Smooth muscle cell (in vitro differentiated cells): Measurements from ENCODE around the gene EVL. TPM values are rescaled to one million over a fixed set of nuclear protein-coding genes. Genes with fewer than 3 reads are reported as not detected.

Experiments used
- DNase-seq: peaks from one replicate; lab custom pipeline; 2025; ENCODE audit not compliant: unreplicated experiment; lab: John Stamatoyannopoulos, UW
- H2AFZ ChIP-seq: fragments of 200-600 bp; sonication (generic); 2 replicates; pipeline ENCODE4 v1.6.0; 2016; ENCODE audit warnings: antibody characterized with exemption, low read depth, mild to moderate bottlenecking
- H3F3A ChIP-seq: fragments of 200-600 bp; sonication (generic); 2 replicates; pipeline ENCODE4 v1.6.0; 2017; ENCODE audit warnings: antibody characterized with exemption, low read depth
- H3K27ac ChIP-seq: fragments of 200-600 bp; sonication (generic); 2 replicates; pipeline ENCODE4 v1.5.1; 2016; ENCODE audit warnings: low read depth, mild to moderate bottlenecking
- H3K27me3 ChIP-seq: fragments of 200-600 bp; sonication (generic); 2 replicates; pipeline ENCODE4 v1.6.1; 2016; ENCODE audit warnings: low read depth, mild to moderate bottlenecking
- H3K36me3 ChIP-seq: fragments of 200-600 bp; sonication (generic); 2 replicates; pipeline ENCODE4 v1.5.1; 2016; ENCODE audit warnings: low read depth
- H3K4me1 ChIP-seq: fragments of 200-600 bp; sonication (generic); 2 replicates; pipeline ENCODE4 v1.5.1; 2016; ENCODE audit warnings: low read depth
- H3K4me2 ChIP-seq: fragments of 200-600 bp; sonication (generic); 2 replicates; pipeline ENCODE4 v1.6.0; 2016; ENCODE audit warnings: mild to moderate bottlenecking
- H3K4me3 ChIP-seq: fragments of 200-600 bp; sonication (generic); 2 replicates; pipeline ENCODE4 v1.5.1; 2016; ENCODE audit warnings: mild to moderate bottlenecking
- H3K79me2 ChIP-seq: fragments of 200-600 bp; sonication (generic); 2 replicates; pipeline ENCODE4 v1.6.0; 2016; ENCODE audit warnings: low read depth, mild to moderate bottlenecking
- H3K9ac ChIP-seq: fragments of 200-600 bp; sonication (generic); 2 replicates; pipeline ENCODE4 v1.6.0; 2016; ENCODE audit warnings: low read depth
- H3K9me3 ChIP-seq: fragments of 200-600 bp; sonication (generic); replicated peaks from 2 replicates; pipeline ENCODE4 v1.5.1; 2016; ENCODE audit warnings: low read depth
- H4K20me1 ChIP-seq: fragments of 200-600 bp; sonication (generic); 2 replicates; pipeline ENCODE4 v1.6.0; 2016; ENCODE audit warnings: low read depth
- CTCF ChIP-seq: fragments of 200-600 bp; sonication (generic); IDR thresholded peaks from 2 replicates; pipeline ENCODE4 v1.5.1; 2017; ENCODE audit warnings: borderline replicate concordance, mild to moderate bottlenecking, antibody characterized with exemption; ENCODE audit not compliant: insufficient read depth, poor library complexity, severe bottlenecking
- WGBS: methylation state at CpG from one replicate; pipeline ENCODE4 v1.1.7; 2016; ENCODE audit warnings: low lambda C conversion rate; 5-methylcytosine and 5-hydroxymethylcytosine counted together
- polyA plus RNA-seq: library from polyadenylated mRNA; unstranded; fragments of >200 nt; fragmentation: Nextera tagmentation; extraction: Ambion mirVana; gene quantifications from 2 replicates; pipeline ENCODE4 v1.2.1, GENCODE V29; 2016
- total RNA-seq: library from RNA; depleted of rRNA; stranded (reverse); fragments of >200 nt; gene quantifications from 2 replicates; pipeline ENCODE4 v1.2.3, GENCODE V29; 2014

The EVL gene
- total and polyA plus RNA-seq, 2 experiments from 2014 or later: 19.5 to 26.3 TPM

DNA sequence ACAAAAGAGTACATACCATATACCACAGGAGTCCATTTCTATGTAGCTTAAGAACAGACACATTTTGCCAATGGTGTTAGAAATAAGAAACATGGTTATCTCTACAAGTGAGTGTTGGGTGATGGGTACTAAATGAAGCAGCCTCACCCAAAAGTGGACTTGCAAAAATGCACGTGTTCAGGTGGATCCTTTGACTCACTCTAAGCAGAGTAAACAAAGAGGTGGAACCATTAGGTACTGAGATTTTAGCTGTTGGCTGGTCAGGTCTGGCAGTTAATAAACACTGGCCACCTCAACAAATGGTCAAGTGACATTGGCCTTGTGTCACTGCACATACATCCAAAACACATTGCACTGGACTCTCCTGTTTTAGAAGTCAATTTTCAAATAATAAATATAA lies 27.6 kb downstream of the EVL start:
- DNase-seq: no peak
- Histone ChIP-seq H3K27ac (no peak overlapping the region), H2AFZ (no peak overlapping the region), H4K20me1 (peaks cover 17% of the 10 kb centered on the region), H3K79me2 (peaks cover 4% of the 10 kb centered on the region), H3K4me1 (no peaks in the 10 kb centered on the region), H3F3A (no peaks in the 10 kb centered on the region), H3K9me3 (no peaks in the 10 kb centered on the region), H3K4me3 (no peak overlapping the region), H3K9ac (no peak overlapping the region), H3K4me2 (no peak overlapping the region), H3K36me3 (no peaks in the 10 kb centered on the region), H3K27me3 (no peaks in the 10 kb centered on the region)
- 88% methylated on average over 1 of the region's 1 CpG for WGBS
- no peak for TF ChIP-seq CTCF

DNA sequence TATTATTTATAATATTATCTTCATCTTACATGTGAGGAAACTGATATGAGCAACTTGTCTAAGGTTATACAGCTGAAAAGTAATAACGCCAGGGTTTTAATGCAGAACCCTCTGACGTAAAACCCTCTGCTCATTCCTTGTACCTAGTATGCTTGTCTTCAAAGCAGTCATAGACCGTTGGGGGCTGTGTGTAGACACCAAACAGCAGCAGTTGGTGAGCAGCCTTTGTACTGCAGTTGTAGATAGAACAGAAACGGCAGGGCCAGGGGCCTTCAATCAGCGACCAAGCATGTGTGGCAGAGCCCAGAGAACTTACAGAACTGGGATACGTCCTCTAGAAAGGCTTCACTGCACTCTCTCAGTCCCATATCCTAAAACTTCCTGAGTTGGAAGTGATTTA lies 28.1 kb downstream of the EVL start:
- no peak for TF ChIP-seq CTCF
- Histone ChIP-seq H3F3A (no peaks in the 10 kb centered on the region), H3K27ac (no peak overlapping the region), H3K4me2 (no peak overlapping the region), H3K9ac (no peak overlapping the region), H3K9me3 (no peaks in the 10 kb centered on the region), H3K4me3 (no peak overlapping the region), H3K79me2 (peaks cover 4% of the 10 kb centered on the region), H4K20me1 (peaks cover 17% of the 10 kb centered on the region), H3K4me1 (no peaks in the 10 kb centered on the region), H3K36me3 (no peaks in the 10 kb centered on the region), H2AFZ (no peak overlapping the region), H3K27me3 (no peaks in the 10 kb centered on the region)
- no peak for DNase-seq
- 75% methylated on average over 6 of the region's 6 CpGs for WGBS

DNA sequence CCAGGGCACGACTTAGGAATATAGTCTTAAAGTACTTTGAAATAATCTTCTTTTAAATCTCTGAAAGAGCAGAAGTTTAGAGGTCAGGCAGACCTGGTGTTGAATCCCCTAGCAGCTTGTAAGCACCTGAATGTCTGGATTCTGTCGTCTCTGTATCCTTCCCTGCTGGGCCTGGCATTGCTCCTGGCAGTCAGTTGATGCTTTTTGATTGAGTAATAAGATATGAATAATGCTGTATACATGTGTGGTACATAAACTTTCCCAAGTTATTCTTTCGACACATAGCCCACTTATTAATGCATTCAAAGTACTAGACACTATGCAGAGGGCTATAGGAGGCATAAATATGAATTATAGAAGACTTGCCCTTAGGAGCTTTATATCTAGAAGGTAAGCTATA lies 31.4 kb downstream of the EVL start:
- Histone ChIP-seq H2AFZ (no peak overlapping the region), H3K27ac (no peak overlapping the region), H3K27me3 (no peaks in the 10 kb centered on the region), H3K4me1 (no peaks in the 10 kb centered on the region), H3K4me3 (no peak overlapping the region), H3K36me3 (no peaks in the 10 kb centered on the region), H3K9ac (no peak overlapping the region), H3F3A (no peaks in the 10 kb centered on the region), H3K79me2 (no peaks in the 10 kb centered on the region), H3K9me3 (no peaks in the 10 kb centered on the region), H4K20me1 (peaks cover 17% of the 10 kb centered on the region), H3K4me2 (no peak overlapping the region)
- no peak for TF ChIP-seq CTCF
- DNase-seq: no peak
- WGBS: 79% methylated on average over 3 of the region's 3 CpGs

DNA sequence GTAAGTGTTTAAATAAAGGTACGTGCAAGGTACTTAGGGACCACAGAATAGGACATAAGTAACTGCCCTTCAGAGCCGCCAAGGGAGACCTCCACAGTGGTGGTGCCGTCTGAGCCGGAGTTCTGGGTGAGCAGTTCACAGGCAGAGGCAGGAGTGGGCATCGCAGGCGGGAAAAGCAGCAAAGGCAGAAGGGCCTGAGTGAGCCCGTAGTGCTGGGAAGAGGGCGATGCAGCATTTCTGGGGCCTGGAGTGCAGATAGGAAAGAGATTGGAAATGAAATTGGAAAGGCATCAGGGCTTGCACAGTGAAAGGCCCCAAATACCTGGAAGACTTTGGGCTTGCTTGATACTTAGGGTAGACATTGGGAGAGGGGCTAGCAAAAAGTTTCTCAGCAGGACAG lies 32.9 kb downstream of the EVL start:
- WGBS: 95% methylated on average over 8 of the region's 8 CpGs
- DNase-seq: no peak
- H3K79me2 ChIP-seq: no peaks in the 10 kb centered on the region
- no peaks in the 10 kb centered on the region for H3K9me3 ChIP-seq
- no peaks in the 10 kb centered on the region for H3K36me3 ChIP-seq
- H3K9ac ChIP-seq: no peak overlapping the region
- no peak overlapping the region for H3K4me3 ChIP-seq
- no peak for TF ChIP-seq CTCF
- no peak overlapping the region for H3K4me2 ChIP-seq
- no peak overlapping the region for H2AFZ ChIP-seq
- H3K27ac ChIP-seq: no peak overlapping the region
- H3F3A ChIP-seq: no peaks in the 10 kb centered on the region
- H3K27me3 ChIP-seq: no peaks in the 10 kb centered on the region
- no peaks in the 10 kb centered on the region for H3K4me1 ChIP-seq
- H4K20me1 ChIP-seq: peaks cover 12% of the 10 kb centered on the region
